WI38 (cell line): ENCODE data around the gene AFAP1.

Source experiments
- H3K4me3 ChIP-seq: 2 replicates; pipeline ENCODE4 v1.5.1; 2011; ENCODE audit warnings: low read depth, mild to moderate bottlenecking, control low read depth, low read length
- CTCF ChIP-seq: IDR thresholded peaks from 2 replicates; pipeline ENCODE4 v1.5.1; 2012; ENCODE audit warnings: low read depth, mild to moderate bottlenecking, control low read depth, low read length

AFAP1 gene

DNA sequence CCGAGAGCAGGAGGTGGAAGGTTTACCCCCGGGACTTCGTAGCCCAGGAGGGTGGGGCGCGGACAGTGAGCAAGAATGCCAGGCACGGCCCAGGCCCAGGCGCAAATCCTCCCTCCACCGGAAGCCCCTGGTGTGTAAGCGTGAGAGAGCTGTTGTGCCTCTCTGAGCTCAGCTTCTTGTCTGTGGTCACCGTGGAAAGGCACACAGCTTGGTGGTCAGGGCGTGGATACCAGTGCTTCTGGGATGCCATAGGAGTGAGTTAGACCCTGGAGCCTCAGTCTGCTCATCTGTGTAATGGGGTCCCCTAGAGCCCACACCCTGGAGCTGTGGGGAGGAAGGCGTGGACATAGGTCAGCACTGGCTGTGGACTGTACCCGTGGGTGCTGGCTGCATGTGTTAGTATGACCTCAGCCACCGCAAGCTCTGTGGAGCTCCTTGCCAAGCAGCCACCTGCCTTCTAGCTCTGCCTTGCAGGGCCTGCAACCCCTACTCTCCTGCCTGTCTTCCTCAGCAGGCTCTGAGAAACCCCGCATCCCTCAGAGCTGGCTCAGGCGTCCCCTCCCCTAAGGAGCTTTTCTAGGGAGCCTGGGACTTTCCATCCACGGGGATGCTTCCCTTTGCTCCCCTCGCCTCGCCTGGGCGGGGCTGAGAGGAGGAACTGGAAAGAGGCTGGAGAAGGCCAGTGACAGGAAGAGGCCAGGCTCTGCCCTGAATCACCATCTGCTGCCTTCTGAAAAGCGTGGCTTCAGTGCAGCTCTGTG, 28.0 kb upstream of the AFAP1 start:
- no peak for TF ChIP-seq CTCF
- no peak overlapping the region for H3K4me3 ChIP-seq

DNA sequence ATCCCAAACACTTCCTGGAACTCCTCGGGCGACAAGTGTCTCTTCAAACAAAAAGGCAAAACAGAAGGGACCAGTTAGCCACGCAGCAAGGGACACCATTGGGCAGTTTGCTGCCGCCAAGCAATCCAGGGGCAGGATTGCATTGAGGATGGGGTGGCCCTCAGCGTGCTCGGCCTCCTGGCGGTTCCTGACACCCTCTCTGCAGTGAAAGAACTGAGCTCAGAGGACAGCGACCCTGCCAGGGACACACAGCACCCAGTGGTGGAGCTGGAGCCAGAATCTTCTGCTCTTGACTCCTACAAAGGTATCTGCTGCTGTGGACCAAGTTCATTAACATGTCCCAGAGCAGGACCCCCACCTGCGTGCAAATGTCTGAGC, 27.4 kb upstream of the AFAP1 start:
- TF ChIP-seq CTCF, result no peak
- H3K4me3 ChIP-seq, result no peak overlapping the region

- no peak for TF ChIP-seq CTCF
These were observed 26.8 kb upstream of the AFAP1 start for GRCh38 chr4:7966281-7967062.

GRCh38 chr4:7964890-7965662, 25.4 kb upstream of the AFAP1 start:
- no peak for TF ChIP-seq CTCF
- no peak overlapping the region for H3K4me3 ChIP-seq

More at GRCh38 chr4:7966281-7967062, 26.8 kb upstream of the AFAP1 start:
- no peak overlapping the region for H3K4me3 ChIP-seq

GRCh38 chr4:7964459-7964858, 24.8 kb upstream of the AFAP1 start:
- TF ChIP-seq CTCF, result no peak
- no peak overlapping the region for H3K4me3 ChIP-seq

DNA sequence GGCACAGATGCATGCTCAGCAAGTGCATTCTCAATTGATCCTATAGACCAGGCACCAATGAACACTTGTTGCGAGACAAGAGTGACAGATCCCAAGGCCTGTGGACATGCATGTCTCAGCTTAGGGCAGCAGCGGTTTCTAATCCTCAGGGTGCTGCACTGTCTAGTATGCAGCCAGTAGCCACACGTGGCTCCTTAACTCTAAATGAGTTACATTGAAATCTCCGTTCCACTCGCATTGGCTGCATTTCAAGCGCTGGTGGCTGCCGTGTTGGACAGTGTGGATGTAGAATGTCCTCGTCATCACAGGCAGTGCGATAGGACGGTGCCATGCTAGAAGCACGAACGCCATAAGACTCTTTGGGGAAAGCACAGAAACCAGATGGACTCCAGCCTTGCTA, 24.0 kb upstream of the AFAP1 start:
- TF ChIP-seq CTCF, result no peak
- H3K4me3 ChIP-seq, result no peak overlapping the region
